HepG2 (cell line): Measurements from ENCODE around the gene KCNJ14. TPM values are rescaled to one million over a fixed set of nuclear protein-coding genes. Genes with fewer than 3 reads are reported as not detected.

Source experiments
- NFATC3 ChIP-seq: sonication (generic); formaldehyde crosslinking; IDR thresholded peaks from 2 replicates; pipeline ENCODE4 v1.5.1; 2020; ENCODE audit warnings: mild to moderate bottlenecking, missing genetic modification reagents
- SMYD3 ChIP-seq: sonication (generic); formaldehyde crosslinking; IDR thresholded peaks from 2 replicates; pipeline ENCODE4 v1.8.1; 2023; ENCODE audit warnings: mild to moderate bottlenecking, missing genetic modification reagents
- TCF7 ChIP-seq: sonication (generic); IDR thresholded peaks from 2 replicates; pipeline ENCODE4 v1.6.1; 2016; ENCODE audit warnings: antibody characterized with exemption, low read depth
- TP53 ChIP-seq: sonication (generic); formaldehyde crosslinking; conservative IDR thresholded peaks from 2 replicates; pipeline ENCODE4 v1.4.0; 2020; ENCODE audit warnings: missing genetic modification reagents
- XBP1 ChIP-seq: sonication (generic); formaldehyde crosslinking; IDR thresholded peaks from 2 replicates; pipeline ENCODE4 v1.5.0; 2020; ENCODE audit warnings: missing genetic modification reagents
- ZBTB7A ChIP-seq: sonication (generic); formaldehyde crosslinking; IDR thresholded peaks from 2 replicates; pipeline ENCODE4 v1.8.0; 2022; ENCODE audit warnings: mild to moderate bottlenecking, missing genetic modification reagents
- ZNF34 ChIP-seq: sonication (generic); formaldehyde crosslinking; IDR thresholded peaks from 2 replicates; pipeline ENCODE4 v1.4.0; 2020; ENCODE audit warnings: mild to moderate bottlenecking, missing genetic modification reagents, borderline replicate concordance
- ZNF383 ChIP-seq: sonication (generic); formaldehyde crosslinking; IDR thresholded peaks from 2 replicates; pipeline ENCODE4 v1.4.0; 2020; ENCODE audit warnings: missing genetic modification reagents, mild to moderate bottlenecking, borderline replicate concordance
- ZNF674 ChIP-seq: sonication (generic); formaldehyde crosslinking; IDR thresholded peaks from 2 replicates; pipeline ENCODE4 v1.5.0; 2020; ENCODE audit warnings: low read depth, mild to moderate bottlenecking, missing genetic modification reagents
- polyA plus RNA-seq, 8 experiments: library from polyadenylated mRNA; depleted of rRNA in 3 of 8; stranded (reverse) in 7 of 8; unstranded in 1 of 8; fragments of >200 nt; fragmentation: Illumina TruSeq in 4 of 8; extraction: Trizol in 4 of 8; gene quantifications; 2 replicates each; pipeline versions ENCODE4 v1.2.1 to v1.2.3, GENCODE V29; 2011 to 2016; ENCODE audit warnings: low read depth in 4 of 8, missing spikeins in 1 of 8, mixed read lengths in 1 of 8; ENCODE audit not compliant: insufficient read depth in 1 of 8
- total RNA-seq, 5 experiments: library from RNA; depleted of rRNA; stranded (reverse); fragments of >200 nt; fragmentation: Illumina TruSeq; extraction: Trizol; gene quantifications; 2 replicates each; pipeline ENCODE4 v1.2.3, GENCODE V29; 2016; ENCODE audit warnings: low read depth in 1 of 5
- TF ChIP-seq, protein P1 (sequence below): sonication (generic); formaldehyde crosslinking; IDR thresholded peaks from 2 replicates; pipeline ENCODE4 v1.8.0; 2023; ENCODE audit warnings: mild to moderate bottlenecking, missing genetic modification reagents
- TF ChIP-seq, protein P2 (sequence below): sonication (generic); formaldehyde crosslinking; IDR thresholded peaks from 2 replicates; pipeline ENCODE4 v1.5.0; 2020; ENCODE audit warnings: mild to moderate bottlenecking, low read depth, missing genetic modification reagents, borderline replicate concordance
- TF ChIP-seq, protein P3 (sequence below): IDR thresholded peaks from 2 replicates; pipeline ENCODE4 v1.6.1; 2016; ENCODE audit warnings: low read depth
- TF ChIP-seq, protein P4 (sequence below): sonication (generic); formaldehyde crosslinking; IDR thresholded peaks from 2 replicates; pipeline ENCODE4 v1.4.0; 2020; ENCODE audit warnings: missing genetic modification reagents
- TF ChIP-seq, protein P5 (sequence below): sonication (generic); formaldehyde crosslinking; IDR thresholded peaks from 2 replicates; pipeline ENCODE4 v1.4.0; 2020; ENCODE audit warnings: missing genetic modification reagents
- TF ChIP-seq, protein P6 (sequence below), 2 experiments: sonication (generic) in 1 of 2; formaldehyde crosslinking in 1 of 2; IDR thresholded peaks; 2 replicates each; pipeline versions ENCODE4 v1.4.0 to v1.6.1; 2016 to 2020; ENCODE audit warnings: borderline replicate concordance in 1 of 2, low read depth in 1 of 2, mild to moderate bottlenecking in 1 of 2, missing genetic modification reagents in 1 of 2
- TF ChIP-seq, protein P7 (sequence below): sonication (generic); formaldehyde crosslinking; IDR thresholded peaks from 2 replicates; pipeline ENCODE4 v1.4.0; 2020; ENCODE audit warnings: missing genetic modification reagents

The KCNJ14 gene
- total and polyA plus RNA-seq, 2 of the 13 experiments (the other 11 are each of a cell fraction or from before 2014, with no cell fraction given) = 0.20 to 0.51 TPM

DNA sequence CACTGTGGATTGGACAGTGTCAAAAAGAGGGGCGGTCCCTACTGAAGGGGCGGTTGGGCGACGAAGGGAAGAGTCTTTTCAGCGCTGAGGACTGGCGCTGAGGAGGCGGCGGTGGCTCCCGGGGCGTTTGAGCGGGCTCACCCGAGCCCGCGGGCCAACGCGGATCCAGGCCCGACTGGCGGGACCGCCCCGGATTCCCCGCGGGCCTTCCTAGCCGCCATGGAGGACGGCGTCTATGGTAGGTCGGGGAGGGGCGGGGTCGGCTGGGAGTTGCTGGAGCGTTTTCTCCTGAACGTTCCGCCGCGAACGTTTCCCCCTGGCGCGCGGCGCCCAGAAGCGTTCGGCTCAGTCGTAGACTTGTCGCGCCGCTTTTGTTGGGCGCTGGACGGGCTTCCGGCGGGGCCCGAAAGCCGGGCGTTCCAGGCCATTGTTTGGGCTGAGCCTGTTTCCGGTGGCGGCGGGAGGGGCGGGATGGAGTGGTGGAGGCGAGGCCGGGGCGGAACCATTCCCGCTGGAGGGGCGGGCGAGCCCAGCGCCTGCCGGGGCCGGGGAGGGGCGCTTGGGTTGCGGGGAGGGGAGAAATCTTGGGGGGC, 14.0 kb downstream of the KCNJ14 start, which contains the start of gene CYTH2 (continued):
- TF ChIP-seq ZNF383 (no peak), TP53 (CRISPR knock-in tag) (0 out of 2 replicates have a peak, but pooled peaks have one; percentile 38), ZNF34 (CRISPR knock-in tag) (no peak; the same call in 1 of the 2 replicates), ZNF674 (CRISPR knock-in tag) (no peak), TCF7 (no peak), SMYD3 (CRISPR knock-in tag) (0 out of 2 replicates have a peak, but pooled peaks have one; percentile 68), NFATC3 (CRISPR knock-in tag) (no peak), ZBTB7A (CRISPR knock-in tag) (no peak), XBP1 (no peak)
- TF ChIP-seq, protein P1, sequence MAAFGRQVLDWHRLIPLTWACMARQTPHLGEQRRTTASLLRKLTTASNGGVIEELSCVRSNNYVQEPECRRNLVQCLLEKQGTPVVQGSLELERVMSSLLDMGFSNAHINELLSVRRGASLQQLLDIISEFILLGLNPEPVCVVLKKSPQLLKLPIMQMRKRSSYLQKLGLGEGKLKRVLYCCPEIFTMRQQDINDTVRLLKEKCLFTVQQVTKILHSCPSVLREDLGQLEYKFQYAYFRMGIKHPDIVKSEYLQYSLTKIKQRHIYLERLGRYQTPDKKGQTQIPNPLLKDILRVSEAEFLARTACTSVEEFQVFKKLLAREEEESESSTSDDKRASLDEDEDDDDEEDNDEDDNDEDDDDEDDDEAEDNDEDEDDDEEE (CRISPR knock-in tag) = no peak; the same call in 1 of the 2 replicates
- TF ChIP-seq, protein P2, sequence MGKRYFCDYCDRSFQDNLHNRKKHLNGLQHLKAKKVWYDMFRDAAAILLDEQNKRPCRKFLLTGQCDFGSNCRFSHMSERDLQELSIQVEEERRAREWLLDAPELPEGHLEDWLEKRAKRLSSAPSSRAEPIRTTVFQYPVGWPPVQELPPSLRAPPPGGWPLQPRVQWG (CRISPR knock-in tag) = no peak
- TF ChIP-seq, protein P3, sequence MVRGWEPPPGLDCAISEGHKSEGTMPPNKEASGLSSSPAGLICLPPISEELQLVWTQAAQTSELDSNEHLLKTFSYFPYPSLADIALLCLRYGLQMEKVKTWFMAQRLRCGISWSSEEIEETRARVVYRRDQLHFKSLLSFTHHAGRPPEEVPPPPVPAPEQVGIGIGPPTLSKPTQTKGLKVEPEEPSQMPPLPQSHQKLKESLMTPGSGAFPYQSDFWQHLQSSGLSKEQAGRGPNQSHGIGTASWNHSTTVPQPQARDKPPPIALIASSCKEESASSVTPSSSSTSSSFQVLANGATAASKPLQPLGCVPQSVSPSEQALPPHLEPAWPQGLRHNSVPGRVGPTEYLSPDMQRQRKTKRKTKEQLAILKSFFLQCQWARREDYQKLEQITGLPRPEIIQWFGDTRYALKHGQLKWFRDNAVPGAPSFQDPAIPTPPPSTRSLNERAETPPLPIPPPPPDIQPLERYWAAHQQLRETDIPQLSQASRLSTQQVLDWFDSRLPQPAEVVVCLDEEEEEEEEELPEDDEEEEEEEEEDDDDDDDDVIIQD (CRISPR knock-in tag) = no peak
- TF ChIP-seq, protein P4, sequence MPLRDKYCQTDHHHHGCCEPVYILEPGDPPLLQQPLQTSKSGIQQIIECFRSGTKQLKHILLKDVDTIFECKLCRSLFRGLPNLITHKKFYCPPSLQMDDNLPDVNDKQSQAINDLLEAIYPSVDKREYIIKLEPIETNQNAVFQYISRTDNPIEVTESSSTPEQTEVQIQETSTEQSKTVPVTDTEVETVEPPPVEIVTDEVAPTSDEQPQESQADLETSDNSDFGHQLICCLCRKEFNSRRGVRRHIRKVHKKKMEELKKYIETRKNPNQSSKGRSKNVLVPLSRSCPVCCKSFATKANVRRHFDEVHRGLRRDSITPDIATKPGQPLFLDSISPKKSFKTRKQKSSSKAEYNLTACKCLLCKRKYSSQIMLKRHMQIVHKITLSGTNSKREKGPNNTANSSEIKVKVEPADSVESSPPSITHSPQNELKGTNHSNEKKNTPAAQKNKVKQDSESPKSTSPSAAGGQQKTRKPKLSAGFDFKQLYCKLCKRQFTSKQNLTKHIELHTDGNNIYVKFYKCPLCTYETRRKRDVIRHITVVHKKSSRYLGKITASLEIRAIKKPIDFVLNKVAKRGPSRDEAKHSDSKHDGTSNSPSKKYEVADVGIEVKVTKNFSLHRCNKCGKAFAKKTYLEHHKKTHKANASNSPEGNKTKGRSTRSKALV (CRISPR knock-in tag) = 0 out of 2 replicates have a peak, but pooled peaks have one; percentile 54
- TF ChIP-seq, protein P5, sequence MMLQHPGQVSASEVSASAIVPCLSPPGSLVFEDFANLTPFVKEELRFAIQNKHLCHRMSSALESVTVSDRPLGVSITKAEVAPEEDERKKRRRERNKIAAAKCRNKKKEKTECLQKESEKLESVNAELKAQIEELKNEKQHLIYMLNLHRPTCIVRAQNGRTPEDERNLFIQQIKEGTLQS (CRISPR knock-in tag) = no peak
- TF ChIP-seq, protein P6, sequence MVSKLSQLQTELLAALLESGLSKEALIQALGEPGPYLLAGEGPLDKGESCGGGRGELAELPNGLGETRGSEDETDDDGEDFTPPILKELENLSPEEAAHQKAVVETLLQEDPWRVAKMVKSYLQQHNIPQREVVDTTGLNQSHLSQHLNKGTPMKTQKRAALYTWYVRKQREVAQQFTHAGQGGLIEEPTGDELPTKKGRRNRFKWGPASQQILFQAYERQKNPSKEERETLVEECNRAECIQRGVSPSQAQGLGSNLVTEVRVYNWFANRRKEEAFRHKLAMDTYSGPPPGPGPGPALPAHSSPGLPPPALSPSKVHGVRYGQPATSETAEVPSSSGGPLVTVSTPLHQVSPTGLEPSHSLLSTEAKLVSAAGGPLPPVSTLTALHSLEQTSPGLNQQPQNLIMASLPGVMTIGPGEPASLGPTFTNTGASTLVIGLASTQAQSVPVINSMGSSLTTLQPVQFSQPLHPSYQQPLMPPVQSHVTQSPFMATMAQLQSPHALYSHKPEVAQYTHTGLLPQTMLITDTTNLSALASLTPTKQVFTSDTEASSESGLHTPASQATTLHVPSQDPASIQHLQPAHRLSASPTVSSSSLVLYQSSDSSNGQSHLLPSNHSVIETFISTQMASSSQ (IDR thresholded peaks at IDR 0.05; ENCODE audit: low read depth) = no peak
- TF ChIP-seq, protein P6 (CRISPR knock-in tag; IDR thresholded peaks at IDR 0.05; ENCODE audit: borderline replicate concordance) = 0 out of 2 replicates have a peak, but pooled peaks have one; percentile 42
- TF ChIP-seq, protein P7, sequence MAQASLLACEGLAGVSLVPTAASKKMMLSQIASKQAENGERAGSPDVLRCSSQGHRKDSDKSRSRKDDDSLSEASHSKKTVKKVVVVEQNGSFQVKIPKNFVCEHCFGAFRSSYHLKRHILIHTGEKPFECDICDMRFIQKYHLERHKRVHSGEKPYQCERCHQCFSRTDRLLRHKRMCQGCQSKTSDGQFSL = no peak
